22Rv1 (cell line): ENCODE data around the gene SLC6A6.

Source experiments
- H3K27ac ChIP-seq: fragments of 450-650 bp; 2 replicates; pipeline ENCODE4 v1.5.1; 2017
- CTCF ChIP-seq: fragments of 450-650 bp; IDR thresholded peaks from 2 replicates; pipeline ENCODE4 v1.5.1; 2017; ENCODE audit warnings: mild to moderate bottlenecking
- ZFX ChIP-seq: fragments of 450-650 bp; IDR thresholded peaks from 2 replicates; pipeline ENCODE4 v1.6.1; 2017; ENCODE audit warnings: antibody characterized with exemption, borderline replicate concordance

Gene SLC6A6

DNA sequence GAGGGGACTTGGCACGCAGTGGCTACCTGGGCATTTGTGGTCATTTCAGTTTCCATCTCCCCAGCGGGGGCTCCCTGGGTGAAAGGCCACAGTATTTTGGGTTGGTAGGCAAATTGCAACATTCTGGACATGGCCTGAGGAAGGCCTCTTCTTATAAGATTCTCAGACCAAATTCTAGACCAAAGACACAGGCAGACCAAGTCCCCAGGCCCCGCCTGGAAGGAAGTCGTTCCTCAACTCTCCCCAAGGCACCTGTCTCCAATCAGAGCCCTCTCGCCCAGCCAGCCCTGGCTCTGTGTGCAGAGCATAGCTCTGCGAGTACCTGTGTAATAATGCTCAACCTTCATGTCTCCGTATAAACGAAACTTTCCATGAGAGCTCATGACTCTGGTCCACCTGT, 84.7 kb downstream of the SLC6A6 start:
- TF ChIP-seq CTCF (no peak), ZFX (no peak)
- H3K27ac ChIP-seq: no peak overlapping the region

GRCh38 chr3:14487821-14488220, 85.4 kb downstream of the SLC6A6 start:
- TF ChIP-seq CTCF: no peak
- TF ChIP-seq ZFX: no peak
- H3K27ac ChIP-seq: no peak overlapping the region

GRCh38 chr3:14488286-14489041, 86.1 kb downstream of the SLC6A6 start:
- TF ChIP-seq CTCF (no peak), ZFX (no peak)
- H3K27ac ChIP-seq: no peak overlapping the region

GRCh38 chr3:14489641-14490040, 87.2 kb downstream of the SLC6A6 start:
- TF ChIP-seq CTCF: no peak
- no peak for TF ChIP-seq ZFX
- no peak overlapping the region for H3K27ac ChIP-seq

DNA sequence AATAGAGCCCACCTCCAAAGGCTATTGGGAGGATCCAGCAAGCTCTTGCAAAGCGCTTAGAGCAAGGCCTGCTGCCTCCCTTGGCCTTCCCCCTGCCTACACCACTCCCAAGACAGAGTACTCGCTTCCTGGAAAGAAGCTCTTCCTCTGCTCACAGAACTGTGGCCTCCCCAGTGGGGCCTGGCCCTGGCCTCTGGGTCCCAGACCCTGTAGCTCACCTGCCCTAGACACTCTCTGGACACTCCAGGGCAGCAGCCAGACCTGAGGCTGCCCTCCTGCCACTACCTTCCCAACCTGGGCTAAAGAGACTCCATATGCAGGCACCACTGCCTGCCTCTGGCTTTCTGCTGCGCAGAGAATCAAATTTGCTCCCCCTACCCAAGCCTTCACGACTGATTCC, 87.8 kb downstream of the SLC6A6 start:
- TF ChIP-seq CTCF: no peak
- no peak for TF ChIP-seq ZFX
- H3K27ac ChIP-seq: no peak overlapping the region

- H3K27ac ChIP-seq: no peak overlapping the region
- TF ChIP-seq ZFX (no peak), CTCF (no peak)
Measured at GRCh38 chr3:14490831-14491230, 88.4 kb downstream of the SLC6A6 start.

DNA sequence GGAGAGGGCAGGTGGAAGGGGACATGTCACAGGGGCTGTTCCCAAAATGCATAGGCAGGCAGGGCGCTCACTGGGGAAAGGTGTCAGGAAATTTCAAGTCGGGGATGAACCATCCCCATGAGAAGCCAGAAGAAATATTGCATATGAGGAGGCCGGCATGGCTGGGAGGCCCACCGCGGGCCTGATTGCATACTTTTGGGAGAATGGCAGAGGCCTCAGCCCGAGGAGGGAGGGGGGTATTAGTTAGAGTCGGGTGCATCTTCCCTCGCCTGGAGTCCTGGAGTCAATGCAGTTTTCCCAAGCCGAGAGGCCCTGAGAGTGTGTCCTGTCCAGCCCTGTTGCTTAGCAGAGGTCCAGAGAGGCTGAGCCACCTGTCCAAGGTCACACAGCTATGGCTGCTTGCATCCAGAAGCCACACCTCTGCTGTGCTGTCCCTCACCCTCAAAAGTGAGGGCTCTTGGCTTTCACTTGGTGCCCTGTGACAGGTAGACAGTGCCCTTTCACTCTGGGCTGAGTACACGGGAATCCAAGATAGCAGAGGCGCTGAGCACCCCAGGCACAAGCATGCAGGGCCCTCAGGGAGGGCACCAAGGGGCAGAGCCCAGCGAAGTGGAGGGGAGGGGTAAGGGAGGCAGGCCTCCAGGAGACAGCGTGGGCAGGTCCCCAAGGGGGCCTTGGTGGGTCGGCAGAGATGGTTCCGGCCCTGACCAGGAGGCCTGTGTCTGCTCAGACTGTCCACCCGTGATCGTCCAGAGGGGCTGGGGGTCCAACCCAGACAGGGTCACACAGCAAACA, 89.2 kb downstream of the SLC6A6 start:
- TF ChIP-seq ZFX (no peak), CTCF (no peak)
- H3K27ac ChIP-seq: no peak overlapping the region
